HUES6 (cell line): ENCODE results near the gene KLHDC7A.

Experiments used
- H3K27ac ChIP-seq: 2 replicates; pipeline ENCODE4 v1.7.0; 2013; ENCODE audit warnings: low read depth, mild to moderate bottlenecking, low read length, inconsistent platforms
- H3K27me3 ChIP-seq: 2 replicates; pipeline ENCODE4 v1.6.1; 2013; ENCODE audit warnings: low read length; ENCODE audit not compliant: control insufficient read depth, insufficient read depth
- H3K36me3 ChIP-seq: 2 replicates; pipeline ENCODE4 v1.6.1; 2013; ENCODE audit warnings: low read length; ENCODE audit not compliant: control insufficient read depth, insufficient read depth
- H3K4me1 ChIP-seq: 2 replicates; pipeline ENCODE4 v1.6.1; 2013; ENCODE audit warnings: low read length; ENCODE audit not compliant: control insufficient read depth, insufficient read depth
- H3K4me3 ChIP-seq: 2 replicates; pipeline ENCODE4 v1.5.1; 2013; ENCODE audit warnings: low read depth, low read length
- H3K9ac ChIP-seq: one replicate; pipeline ENCODE4 v1.6.1; 2013; ENCODE audit warnings: mild to moderate bottlenecking, low read length
- H3K9me3 ChIP-seq: 2 replicates; pipeline ENCODE4 v1.6.1; 2013; ENCODE audit warnings: low read depth, low read length; ENCODE audit not compliant: control insufficient read depth, insufficient read depth

KLHDC7A gene

DNA sequence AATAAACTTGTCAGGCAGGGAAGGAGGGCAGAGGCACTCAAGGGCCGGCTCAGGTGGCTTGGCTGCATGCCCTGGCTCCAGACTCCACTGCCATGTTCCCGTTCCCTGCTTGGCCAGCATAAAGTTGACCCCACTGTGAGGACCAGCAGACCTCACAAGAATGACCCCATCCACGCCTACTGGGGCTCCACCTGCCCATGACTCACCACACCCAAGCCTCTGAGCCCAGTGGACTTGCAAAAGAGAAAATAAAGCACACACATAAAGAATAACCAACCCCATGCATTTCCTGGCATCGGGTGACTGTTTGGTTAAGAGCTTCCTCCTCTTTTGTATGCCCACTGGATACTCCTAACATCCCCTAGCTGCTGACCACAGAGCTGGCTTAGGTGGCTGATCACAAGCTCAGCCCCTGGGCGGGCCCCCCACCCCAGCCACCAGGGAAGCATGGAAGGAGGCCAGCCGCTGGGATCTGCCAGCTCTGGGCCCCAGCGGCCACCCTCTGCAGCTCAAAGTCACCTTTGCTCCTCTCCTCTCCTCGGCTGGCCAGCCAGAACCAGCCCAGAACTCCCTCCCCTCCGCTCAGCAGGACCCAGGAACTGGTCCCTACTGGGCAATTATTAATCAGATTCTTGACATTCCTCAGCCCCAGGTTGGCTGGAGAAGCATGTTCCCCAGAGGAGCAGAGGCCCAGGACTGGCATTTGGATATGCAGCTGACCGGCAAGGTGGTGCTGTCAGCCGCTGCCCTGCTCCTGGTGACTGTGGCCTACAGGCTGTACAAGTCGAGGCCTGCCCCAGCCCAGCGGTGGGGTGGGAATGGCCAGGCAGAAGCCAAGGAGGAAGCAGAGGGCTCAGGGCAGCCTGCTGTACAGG is at the start of gene KLHDC7A:
TSS of gene KLHDC7A (plus strand) at position 616 of the 875 bp plus-strand sequence. CDS start at position 668, 52 bp downstream.
- Histone ChIP-seq H3K27me3 (no peaks in the 10 kb centered on the region), H3K4me1 (peaks cover 45% of the 10 kb centered on the region), H3K9ac (peak within 1 kb of the TSS; percentile 61), H3K9me3 (no peaks in the 10 kb centered on the region; the same call in 1 of the 2 replicates), H3K36me3 (peaks cover 14% of the 10 kb centered on the region), H3K27ac (peak within 1 kb of the TSS; percentile 82), H3K4me3 (peak within 1 kb of the TSS; percentile 40)

DNA sequence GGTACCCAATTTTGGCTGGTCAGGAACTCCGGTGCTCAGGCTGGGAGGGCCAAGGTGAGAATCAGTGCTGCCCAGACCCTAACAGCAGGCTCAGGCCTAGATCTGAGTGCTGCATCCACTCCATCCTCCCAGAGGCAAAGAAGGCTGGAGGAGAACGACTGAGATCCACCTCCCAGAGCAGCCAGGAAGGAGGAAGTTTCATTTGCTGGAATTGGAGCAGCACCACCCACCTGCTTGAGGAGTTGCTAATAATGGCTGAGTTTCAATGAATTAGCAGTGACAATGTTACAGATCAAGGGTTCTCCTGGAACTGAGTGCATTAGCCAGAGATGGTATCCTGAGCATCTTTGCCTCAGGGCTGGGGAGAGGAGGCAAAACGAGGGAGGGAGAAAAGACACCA is 46.7 kb upstream of the KLHDC7A start:
- Histone ChIP-seq H3K4me1 (no peaks in the 10 kb centered on the region), H3K27ac (no peak overlapping the region), H3K27me3 (no peaks in the 10 kb centered on the region), H3K9ac (no peak overlapping the region), H3K36me3 (no peaks in the 10 kb centered on the region), H3K9me3 (peaks cover 10% of the 10 kb centered on the region), H3K4me3 (no peak overlapping the region)

DNA sequence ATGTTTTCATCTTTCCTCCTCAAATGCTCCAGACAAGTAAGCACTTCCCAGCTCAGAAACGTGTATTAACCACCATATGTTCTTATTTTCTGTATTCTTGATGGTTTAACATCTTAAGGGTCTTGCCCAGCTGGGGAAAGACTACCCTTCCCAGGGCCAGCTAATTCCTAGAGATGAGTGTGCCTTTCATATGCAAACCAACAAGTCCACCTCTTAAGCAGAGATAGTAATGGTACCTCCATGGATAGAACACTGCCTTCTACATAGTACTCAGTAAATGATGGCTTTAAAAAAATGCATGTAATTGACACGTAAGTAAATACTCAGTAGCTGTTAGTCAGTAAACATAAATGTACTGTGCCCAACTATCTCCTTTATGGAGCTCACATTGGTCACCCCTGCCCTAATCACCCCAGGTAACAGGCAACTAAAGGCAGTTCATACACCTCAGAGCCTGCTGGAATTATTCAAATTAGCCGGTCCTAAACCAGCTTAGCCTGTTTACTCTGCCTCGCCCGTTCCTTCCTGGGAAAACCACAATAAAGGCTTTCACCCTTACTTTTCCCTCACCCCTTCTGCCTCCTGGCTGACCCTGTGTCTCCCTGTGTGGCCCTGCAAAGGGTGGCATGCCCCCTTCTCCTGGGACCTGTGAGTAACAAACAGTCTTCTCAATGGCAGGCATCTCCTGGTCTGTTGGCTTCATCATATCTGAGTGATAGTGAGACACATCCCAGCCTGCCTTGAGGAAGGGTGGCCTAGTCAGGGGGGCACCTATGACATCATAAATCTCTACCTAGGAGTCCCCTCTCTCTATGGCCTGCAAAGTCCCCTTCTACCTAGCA is 40.1 kb upstream of the KLHDC7A start:
- peaks cover 12% of the 10 kb centered on the region for H3K4me1 ChIP-seq
- no peak overlapping the region for H3K27ac ChIP-seq
- H3K27me3 ChIP-seq = no peaks in the 10 kb centered on the region
- no peak overlapping the region for H3K4me3 ChIP-seq
- H3K9me3 ChIP-seq = peaks cover 1% of the 10 kb centered on the region; the same call in 1 of the 2 replicates
- no peaks in the 10 kb centered on the region for H3K36me3 ChIP-seq
- no peak overlapping the region for H3K9ac ChIP-seq

DNA sequence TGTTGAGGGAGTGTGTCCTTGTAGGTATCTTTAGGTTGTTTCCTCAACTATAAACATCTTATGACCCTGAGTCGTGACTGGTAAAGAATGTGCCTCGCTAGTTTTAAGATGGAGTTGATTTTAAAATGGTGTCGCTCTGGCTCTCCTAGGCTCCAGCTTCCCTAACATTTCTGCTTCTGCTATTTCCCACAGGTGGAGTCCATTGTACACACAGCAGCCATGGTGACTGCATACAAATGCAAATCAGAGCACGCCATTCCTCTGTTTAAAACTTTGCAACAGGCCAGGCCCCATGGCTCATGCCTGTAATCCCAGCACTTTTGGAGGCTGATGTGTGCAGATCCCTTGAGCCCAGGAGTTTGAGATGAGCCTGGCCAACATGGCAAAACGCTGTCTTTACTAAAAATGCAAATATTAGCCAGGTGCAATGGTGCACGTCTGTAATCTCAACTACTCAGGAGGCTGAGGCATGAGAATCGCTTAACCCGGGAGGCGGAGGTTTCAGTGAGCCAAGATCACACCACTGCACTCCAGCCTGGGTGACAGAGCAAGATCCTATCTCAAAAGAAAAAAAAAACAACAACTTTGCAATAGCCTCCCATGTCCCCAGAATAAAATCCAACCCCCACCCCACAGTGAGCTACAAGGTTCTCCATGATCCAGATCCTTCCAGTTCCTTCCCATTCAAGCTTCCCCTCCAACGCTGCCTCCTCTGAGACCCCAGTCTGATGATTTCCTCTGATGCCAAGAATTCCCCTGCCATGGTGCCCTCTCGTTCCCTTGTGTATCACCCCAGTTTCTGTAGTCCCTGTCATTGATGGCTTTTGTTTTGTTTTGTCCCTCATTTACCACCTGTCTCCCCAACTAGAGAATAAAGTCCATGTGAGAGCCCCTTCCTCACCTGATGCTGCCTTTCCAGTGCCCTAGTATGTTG is 36.9 kb upstream of the KLHDC7A start:
- H3K27ac ChIP-seq = no peak overlapping the region
- no peaks in the 10 kb centered on the region for H3K27me3 ChIP-seq
- peaks cover 36% of the 10 kb centered on the region for H3K4me1 ChIP-seq
- H3K36me3 ChIP-seq = no peaks in the 10 kb centered on the region
- H3K9ac ChIP-seq = no peak overlapping the region
- H3K4me3 ChIP-seq = no peak overlapping the region
- no peaks in the 10 kb centered on the region for H3K9me3 ChIP-seq

DNA sequence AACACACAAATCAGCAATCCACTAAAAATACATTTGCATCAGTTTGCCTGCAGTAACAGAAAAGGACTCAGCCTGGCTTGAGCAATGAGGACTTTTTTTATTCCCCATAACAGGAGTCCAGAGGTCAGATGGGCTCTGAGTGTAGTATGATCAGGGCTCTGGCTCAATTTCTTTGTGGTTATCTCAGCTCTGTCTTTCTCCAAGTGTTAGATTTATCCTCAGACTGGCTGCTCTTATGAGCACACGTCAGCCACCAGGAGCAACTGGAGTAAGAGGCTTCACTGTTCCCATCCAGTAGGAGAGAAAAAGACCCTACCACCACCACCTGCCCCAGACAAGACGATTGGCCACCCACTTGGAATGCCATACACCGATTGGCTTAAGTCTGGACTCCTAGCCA is 36.2 kb upstream of the KLHDC7A start:
- no peak overlapping the region for H3K4me3 ChIP-seq
- H3K36me3 ChIP-seq = no peaks in the 10 kb centered on the region
- no peak overlapping the region for H3K9ac ChIP-seq
- H3K27ac ChIP-seq = no peak overlapping the region
- no peaks in the 10 kb centered on the region for H3K9me3 ChIP-seq
- H3K27me3 ChIP-seq = no peaks in the 10 kb centered on the region
- H3K4me1 ChIP-seq = peaks cover 42% of the 10 kb centered on the region

DNA sequence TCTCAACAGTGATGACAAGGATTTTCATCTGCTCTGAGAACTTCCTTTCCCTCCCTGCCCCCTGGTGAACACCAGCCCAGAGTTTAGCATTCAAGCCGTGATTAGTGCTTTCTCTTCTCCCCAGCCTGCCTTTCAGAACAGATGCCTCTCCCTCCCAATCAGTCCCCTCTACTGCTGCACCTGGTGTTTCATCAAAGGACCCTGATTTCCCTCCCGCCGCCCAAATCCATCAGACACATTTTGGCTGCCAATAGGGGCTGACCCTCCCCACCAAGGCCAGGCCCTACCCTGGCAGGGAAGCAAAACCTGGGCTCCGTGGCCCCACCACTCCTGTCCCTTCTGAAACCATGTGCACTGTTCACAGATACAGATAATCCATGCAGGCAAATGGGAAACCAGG is 34.0 kb upstream of the KLHDC7A start:
- H3K27me3 ChIP-seq = no peaks in the 10 kb centered on the region
- no peak overlapping the region for H3K9ac ChIP-seq
- no peaks in the 10 kb centered on the region for H3K9me3 ChIP-seq
- H3K36me3 ChIP-seq = no peaks in the 10 kb centered on the region
- H3K4me3 ChIP-seq = no peak overlapping the region
- H3K27ac ChIP-seq = no peak overlapping the region
- H3K4me1 ChIP-seq = peaks cover 31% of the 10 kb centered on the region

DNA sequence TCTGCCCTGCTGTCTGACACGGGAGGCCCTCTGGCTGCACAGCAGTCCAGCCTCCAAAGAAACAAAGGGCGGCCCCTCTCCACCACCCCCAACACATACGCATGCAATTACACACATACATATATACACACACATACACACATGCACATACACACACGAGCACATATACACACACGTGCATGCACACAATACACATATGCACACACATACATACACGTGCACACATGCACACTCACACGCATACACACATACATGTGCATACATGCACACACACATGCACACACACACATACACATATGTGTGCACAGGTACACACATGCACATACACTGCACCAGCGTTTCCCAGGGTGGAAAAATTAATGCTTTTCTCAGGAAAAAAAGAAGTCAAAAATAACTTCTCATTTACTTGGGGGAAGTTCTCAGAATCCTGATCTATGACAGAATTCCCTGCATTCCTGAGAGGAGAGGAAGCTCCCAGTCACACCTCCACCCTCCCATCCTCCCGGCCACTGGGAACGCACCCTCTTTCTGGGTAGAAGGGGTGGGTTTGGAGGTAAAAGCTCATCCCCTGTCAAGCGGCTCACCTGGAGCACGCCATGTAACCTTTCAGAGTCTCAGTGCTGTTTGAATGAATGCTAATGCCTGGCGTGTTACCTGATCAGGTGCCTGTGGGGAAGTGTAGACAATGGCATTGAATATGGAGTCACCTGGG is 33.1 kb upstream of the KLHDC7A start:
- Histone ChIP-seq H3K9ac (no peak overlapping the region), H3K27me3 (no peaks in the 10 kb centered on the region), H3K36me3 (no peaks in the 10 kb centered on the region), H3K4me1 (peaks cover 31% of the 10 kb centered on the region), H3K4me3 (no peak overlapping the region), H3K9me3 (no peaks in the 10 kb centered on the region), H3K27ac (no peak overlapping the region)

DNA sequence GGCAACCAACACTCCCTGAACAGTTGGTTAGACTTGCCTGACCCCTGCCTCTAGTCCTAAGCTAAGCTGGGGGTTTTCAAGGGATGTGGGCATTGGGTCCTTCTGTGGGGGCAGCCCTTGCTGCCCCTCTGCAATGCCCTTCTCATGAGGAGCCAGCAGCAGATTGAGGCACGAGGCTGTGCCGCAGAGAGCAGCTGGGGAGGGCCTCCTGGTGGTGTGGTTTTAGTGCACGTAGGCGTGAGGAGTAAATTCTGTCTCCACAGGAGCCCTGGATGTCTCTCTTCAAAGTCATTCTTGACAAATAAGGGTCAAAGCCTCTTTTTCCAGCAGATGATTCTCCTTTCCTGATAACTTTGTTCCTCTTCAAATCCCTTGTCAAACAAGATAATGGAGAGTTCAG is 31.8 kb upstream of the KLHDC7A start:
- no peak overlapping the region for H3K4me3 ChIP-seq
- no peaks in the 10 kb centered on the region for H3K27me3 ChIP-seq
- H3K9ac ChIP-seq = no peak overlapping the region
- no peaks in the 10 kb centered on the region for H3K9me3 ChIP-seq
- H3K36me3 ChIP-seq = no peaks in the 10 kb centered on the region
- H3K27ac ChIP-seq = no peak overlapping the region
- peaks cover 31% of the 10 kb centered on the region for H3K4me1 ChIP-seq

DNA sequence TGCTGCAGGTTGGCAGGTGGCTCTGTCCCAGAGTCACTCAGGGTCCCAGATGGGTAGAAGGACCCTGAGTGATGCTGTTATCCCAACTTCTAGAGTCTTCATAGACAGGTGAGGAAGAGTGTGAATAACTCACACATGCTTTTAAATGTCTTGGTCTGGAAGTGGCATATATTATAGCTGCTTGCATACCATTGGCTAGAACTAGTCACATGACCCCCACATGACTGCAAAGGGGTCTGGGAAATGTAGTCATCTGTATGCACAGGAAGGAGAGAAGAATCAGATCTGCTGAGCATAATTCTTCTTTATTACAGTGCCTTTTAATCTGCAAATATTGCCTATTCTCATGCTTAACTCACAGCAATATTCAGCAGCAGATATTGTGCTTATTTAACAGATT is 28.2 kb upstream of the KLHDC7A start:
- Histone ChIP-seq H3K27ac (no peak overlapping the region), H3K4me3 (no peak overlapping the region), H3K27me3 (peaks cover 4% of the 10 kb centered on the region; the same call in 1 of the 2 replicates), H3K36me3 (no peaks in the 10 kb centered on the region), H3K9ac (no peak overlapping the region), H3K4me1 (peaks cover 19% of the 10 kb centered on the region), H3K9me3 (no peaks in the 10 kb centered on the region)
